HG03432 (cell line): Measurements from ENCODE around the gene SNW1.

Source experiments
- ATAC-seq: cut with Tn5 transposase; IDR thresholded peaks from one replicate; pipeline ENCODE4 v1.9.1; 2021; ENCODE audit warnings: mild to moderate bottlenecking, moderate library complexity; ENCODE audit not compliant: unreplicated experiment

SNW1 gene

GRCh38 chr14:77673193-77673592, 87.8 kb downstream of the SNW1 start:
- ATAC-seq = no peak
